GM18907 (cell line): ENCODE data around the gene ZNF91.
"Not testable (repeated sequence)": the region's sequence is repeated elsewhere in the genome, so short reads cannot be mapped to it uniquely, and the experiment has no call there.

Experiments used
- ATAC-seq: cut with Tn5 transposase; IDR thresholded peaks from one replicate; pipeline ENCODE4 v1.9.1; 2021; ENCODE audit warnings: mild to moderate bottlenecking, moderate library complexity; ENCODE audit not compliant: unreplicated experiment

The ZNF91 gene

GRCh38 chr19:23395041-23395721 lies at the start of gene ZNF91:
Gene ZNF91 (minus strand): TSS chr19:23395471. CDS start chr19:23395354, 117 bp downstream.
- peak; percentile 98 for ATAC-seq

- no peak for ATAC-seq
Observed at GRCh38 chr19:23440791-23441190, 45.5 kb upstream of the ZNF91 start.

GRCh38 chr19:23440207-23440606 lies 44.9 kb upstream of the ZNF91 start:
- ATAC-seq = no peak

GRCh38 chr19:23439623-23440022 lies 44.4 kb upstream of the ZNF91 start:
- no peak for ATAC-seq

GRCh38 chr19:23437901-23438300 lies 42.6 kb upstream of the ZNF91 start:
- ATAC-seq = no peak

- ATAC-seq = no peak
Observed at GRCh38 chr19:23436944-23437343, 41.7 kb upstream of the ZNF91 start.

- no peak for ATAC-seq
Observed at GRCh38 chr19:23436318-23436717, 41.0 kb upstream of the ZNF91 start.

- ATAC-seq = no peak
Observed at GRCh38 chr19:23420824-23421223, 25.6 kb upstream of the ZNF91 start.

- ATAC-seq = not testable (repeated sequence)
Observed at GRCh38 chr19:23419261-23419660, 24.0 kb upstream of the ZNF91 start.

- ATAC-seq = no peak
Observed at GRCh38 chr19:23415561-23416191, 20.4 kb upstream of the ZNF91 start.

- ATAC-seq = no peak
Observed at GRCh38 chr19:23415034-23415433, 19.8 kb upstream of the ZNF91 start.

- ATAC-seq = no peak
Observed at GRCh38 chr19:23410155-23410554, 14.9 kb upstream of the ZNF91 start.

- no peak for ATAC-seq
Observed at GRCh38 chr19:23409392-23410048, 14.2 kb upstream of the ZNF91 start.

GRCh38 chr19:23407616-23408133 lies 12.4 kb upstream of the ZNF91 start:
- no peak for ATAC-seq

GRCh38 chr19:23406721-23407120 lies 11.4 kb upstream of the ZNF91 start:
- ATAC-seq = no peak

- no peak for ATAC-seq
Observed at GRCh38 chr19:23406091-23406490, 10.8 kb upstream of the ZNF91 start.

- ATAC-seq = no peak
Observed at GRCh38 chr19:23404676-23405075, 9.4 kb upstream of the ZNF91 start.

- no peak for ATAC-seq
Observed at GRCh38 chr19:23403581-23404324, 8.5 kb upstream of the ZNF91 start.

GRCh38 chr19:23403052-23403451 lies 7.8 kb upstream of the ZNF91 start:
- ATAC-seq = no peak

- no peak for ATAC-seq
Observed at GRCh38 chr19:23402388-23402787, 7.1 kb upstream of the ZNF91 start.

GRCh38 chr19:23401086-23401610 lies 5.9 kb upstream of the ZNF91 start:
- no peak for ATAC-seq
